Stimulated activated CD4-positive, alpha-beta T cell treated with anti-CD3 and anti-CD28 coated beads, Interleukin-1b, Interleukin-23, amount 100 ng/mL, for 48 hours (primary cell): Measurements from ENCODE around the gene TMEM98.
"Not testable (repeated sequence)": the region's sequence is repeated elsewhere in the genome, so short reads cannot be mapped to it uniquely, and the experiment has no call there.

ENCODE experiments used
- DNase-seq: peaks from one replicate; pipeline ENCODE4 v3.0.0-alpha.2; 2020

TMEM98 gene

DNA sequence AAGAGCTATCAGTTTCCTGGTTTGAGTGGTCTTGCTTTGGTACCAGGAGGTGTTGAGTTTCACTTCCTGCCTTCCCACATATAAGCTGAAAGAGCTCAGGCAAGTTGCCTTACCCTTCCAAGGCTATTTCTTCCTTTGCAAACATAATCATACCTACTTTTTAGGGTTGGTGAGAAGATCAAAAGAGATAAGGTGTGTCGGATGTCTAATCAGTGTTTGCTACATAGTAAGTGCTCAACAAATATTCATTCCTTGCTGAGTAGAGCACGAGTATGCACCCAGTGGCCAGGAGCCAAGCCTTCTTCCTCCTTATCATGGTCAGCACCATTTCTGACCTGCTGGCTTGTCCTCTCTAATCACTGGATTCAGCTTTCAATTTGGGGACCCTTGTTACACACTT, 12.7 kb upstream of the TMEM98 start:
- no peak for DNase-seq

DNA sequence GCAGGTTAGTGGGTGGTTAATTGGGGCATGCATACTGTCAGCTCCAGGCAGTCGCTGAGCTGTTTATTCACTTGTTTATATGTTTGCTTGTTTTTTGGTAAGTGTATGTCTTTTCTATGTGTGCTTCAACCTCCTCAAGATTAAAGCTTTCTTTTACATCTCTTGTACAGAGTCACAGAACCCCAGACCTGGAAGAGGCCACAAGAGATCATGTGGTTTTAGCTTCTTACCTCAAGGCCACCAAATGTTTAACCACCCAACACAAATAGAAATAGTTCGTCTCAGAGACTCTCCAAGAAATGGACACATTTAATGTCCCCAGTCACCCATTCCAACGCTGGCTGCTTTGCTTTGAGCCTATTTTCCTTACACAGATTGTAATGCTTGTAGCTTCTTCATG, 11.8 kb upstream of the TMEM98 start:
- no peak for DNase-seq

- no peak for DNase-seq
These were observed 10.9 kb upstream of the TMEM98 start for GRCh38 chr17:32917081-32917480.

- DNase-seq: no peak
These were observed 10.1 kb upstream of the TMEM98 start for GRCh38 chr17:32917842-32918241.

GRCh38 chr17:32919876-32920275, 8.1 kb upstream of the TMEM98 start:
- DNase-seq: not testable (repeated sequence)

- no peak for DNase-seq
These were observed 7.7 kb upstream of the TMEM98 start for GRCh38 chr17:32920293-32920692.

DNA sequence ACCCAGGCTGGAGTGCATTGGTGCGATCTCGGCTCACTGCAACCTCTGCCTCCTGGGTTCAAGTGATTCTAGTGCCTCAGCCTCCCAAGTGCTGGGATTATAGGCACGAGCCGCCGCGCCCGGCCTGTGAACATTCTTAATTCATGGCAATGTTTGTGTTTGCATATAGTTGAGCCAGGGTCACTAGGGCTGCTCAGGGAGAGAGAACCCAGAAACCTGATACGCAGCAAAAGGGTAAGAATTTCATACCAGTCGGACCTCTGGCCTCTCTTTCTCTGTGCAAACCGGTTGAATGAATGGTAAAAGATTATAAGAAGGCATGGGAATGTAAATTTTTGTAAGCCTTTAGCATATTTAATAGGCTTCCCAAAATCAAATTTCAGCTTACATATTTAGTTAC, 6.9 kb upstream of the TMEM98 start:
- no peak for DNase-seq

- DNase-seq: not testable (repeated sequence)
These were observed 4.0 kb upstream of the TMEM98 start for GRCh38 chr17:32923905-32924304.

DNA sequence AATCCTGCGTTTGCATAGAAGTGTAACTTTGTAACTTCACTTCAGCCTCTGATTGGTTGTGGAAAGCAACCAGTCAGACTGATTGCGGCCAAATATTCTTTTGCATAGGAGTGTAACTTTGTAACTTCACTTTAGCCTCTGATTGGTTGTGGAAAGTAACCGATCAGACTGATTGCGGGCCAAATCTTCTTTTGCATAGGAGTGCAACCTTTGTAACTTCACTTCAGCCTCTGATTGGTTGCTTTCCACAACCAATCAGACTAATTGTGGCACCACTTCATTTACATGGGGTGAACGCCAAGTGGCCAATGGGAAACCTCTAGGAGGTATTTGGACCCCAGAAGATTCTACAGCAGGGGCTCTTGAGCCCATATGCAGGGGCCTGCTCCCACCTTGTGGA, 1.8 kb upstream of the TMEM98 start:
- DNase-seq: no peak

DNA sequence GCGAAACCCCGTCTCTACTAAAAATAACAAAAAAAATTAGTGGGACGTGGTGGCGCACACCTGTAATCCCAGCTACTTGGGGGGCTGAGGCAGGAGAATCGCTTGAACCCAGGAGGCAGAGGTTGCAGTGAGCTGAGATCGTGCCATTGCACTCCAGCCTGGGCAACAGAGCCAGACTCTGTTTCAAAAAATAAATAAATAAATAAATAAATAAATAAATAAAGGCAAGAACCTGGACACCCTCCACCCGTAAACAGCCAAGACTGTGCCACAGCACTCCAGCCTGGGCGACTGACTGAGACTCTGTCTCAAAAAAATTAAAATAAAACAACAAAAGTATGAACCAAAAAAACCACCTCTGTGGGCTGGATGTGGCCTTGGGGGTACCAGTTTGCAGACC, 1.2 kb upstream of the TMEM98 start:
- DNase-seq: not testable (repeated sequence)

- no peak for DNase-seq
These were observed 691 bp upstream of the TMEM98 start for GRCh38 chr17:32927201-32927723.

DNA sequence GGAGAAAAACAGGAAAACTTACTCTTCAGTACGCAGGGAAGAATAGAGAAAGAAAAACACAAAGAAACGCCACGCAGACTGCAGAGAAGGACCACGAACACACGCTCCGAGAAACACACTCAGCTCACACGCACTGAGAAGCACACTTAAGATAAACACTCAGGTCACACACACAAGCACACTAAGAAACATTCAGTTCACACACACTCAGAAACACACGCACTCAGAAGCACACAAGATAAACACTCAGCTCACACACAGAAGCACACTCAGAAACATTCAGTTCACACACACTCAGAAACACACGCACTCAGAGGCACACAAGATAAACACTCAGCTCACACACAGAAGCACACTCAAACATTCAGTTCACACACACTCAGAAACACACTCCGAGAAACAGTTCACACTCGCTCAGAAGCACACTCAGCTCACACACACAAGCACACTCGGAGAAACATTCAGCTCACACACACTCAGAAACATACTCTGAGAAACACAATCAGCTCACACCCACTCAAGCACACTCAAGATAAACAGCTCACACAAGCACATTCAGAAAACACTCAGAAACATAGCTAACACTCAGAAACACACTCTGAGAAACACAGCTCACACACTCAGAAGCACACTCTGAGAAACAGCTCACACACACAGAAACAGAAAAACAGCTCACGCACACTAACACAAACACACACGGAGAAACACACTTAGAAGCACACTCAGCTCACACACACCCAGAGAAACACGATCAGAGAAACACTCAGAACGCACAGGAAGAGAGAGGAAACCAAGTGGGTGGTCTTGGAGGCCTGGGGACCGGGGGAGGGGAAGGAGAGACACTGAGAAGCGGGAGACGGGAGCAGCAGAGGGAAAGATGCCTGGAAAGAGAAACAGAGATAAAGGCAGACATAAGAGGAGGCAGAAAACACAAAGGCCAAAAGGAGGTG, 908 bp downstream of the TMEM98 start:
- DNase-seq: no peak

GRCh38 chr17:32929588-32929987, 1.6 kb downstream of the TMEM98 start:
- no peak for DNase-seq

GRCh38 chr17:32930512-32930911, 2.6 kb downstream of the TMEM98 start:
- DNase-seq: no peak

- no peak for DNase-seq
These were observed 3.7 kb downstream of the TMEM98 start for GRCh38 chr17:32931686-32932085.

GRCh38 chr17:32933881-32934280, 5.9 kb downstream of the TMEM98 start:
- DNase-seq: no peak

- DNase-seq: no peak
These were observed 7.8 kb downstream of the TMEM98 start for GRCh38 chr17:32935726-32936125.

DNA sequence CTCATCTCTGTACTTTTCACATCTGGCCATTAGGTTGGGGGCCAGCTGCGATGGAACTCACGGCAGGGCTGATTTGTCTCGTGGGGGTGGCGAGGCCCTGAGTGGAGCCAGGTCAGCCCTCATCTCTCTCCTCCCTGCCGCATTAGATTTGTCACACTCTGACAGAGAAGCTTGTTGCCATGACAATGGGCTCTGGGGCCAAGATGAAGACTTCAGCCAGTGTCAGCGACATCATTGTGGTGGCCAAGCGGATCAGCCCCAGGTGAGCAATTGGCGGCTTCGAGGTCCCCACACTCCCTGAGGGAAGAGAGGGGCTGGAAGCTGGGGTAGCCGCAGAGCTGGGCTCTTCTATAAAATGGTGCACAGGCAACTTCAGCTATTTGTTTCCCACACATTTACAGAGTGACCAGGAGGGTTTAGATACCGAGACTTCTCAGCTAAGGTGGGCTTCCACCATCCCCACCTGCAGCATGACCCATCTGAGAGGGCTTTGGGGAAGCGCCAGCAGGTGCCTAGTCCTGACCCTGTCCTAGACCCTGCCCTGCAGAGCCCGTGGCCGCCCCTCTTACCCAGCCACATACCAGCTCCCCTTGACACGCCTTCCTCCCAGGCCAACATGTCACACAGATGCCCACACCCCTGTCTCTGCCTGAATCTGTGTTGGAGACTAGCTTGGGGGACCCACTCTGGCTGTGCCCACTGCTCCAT, 8.4 kb downstream of the TMEM98 start:
- no peak for DNase-seq

- peak; percentile 58 for DNase-seq
These were observed 9.0 kb downstream of the TMEM98 start for GRCh38 chr17:32936894-32937500.

DNA sequence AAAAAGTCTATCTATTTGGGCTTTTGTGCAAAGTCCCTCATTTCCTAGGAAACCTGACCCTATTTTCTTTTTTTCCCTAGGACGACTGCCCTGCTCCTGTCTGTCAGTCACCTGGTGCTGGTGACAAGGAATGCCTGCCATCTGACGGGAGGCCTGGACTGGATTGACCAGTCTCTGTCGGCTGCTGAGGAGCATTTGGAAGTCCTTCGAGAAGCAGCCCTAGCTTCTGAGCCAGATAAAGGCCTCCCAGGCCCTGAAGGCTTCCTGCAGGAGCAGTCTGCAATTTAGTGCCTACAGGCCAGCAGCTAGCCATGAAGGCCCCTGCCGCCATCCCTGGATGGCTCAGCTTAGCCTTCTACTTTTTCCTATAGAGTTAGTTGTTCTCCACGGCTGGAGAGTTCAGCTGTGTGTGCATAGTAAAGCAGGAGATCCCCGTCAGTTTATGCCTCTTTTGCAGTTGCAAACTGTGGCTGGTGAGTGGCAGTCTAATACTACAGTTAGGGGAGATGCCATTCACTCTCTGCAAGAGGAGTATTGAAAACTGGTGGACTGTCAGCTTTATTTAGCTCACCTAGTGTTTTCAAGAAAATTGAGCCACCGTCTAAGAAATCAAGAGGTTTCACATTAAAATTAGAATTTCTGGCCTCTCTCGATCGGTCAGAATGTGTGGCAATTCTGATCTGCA, 12.9 kb downstream of the TMEM98 start:
- DNase-seq: no peak

- no peak for DNase-seq
These were observed 13.6 kb downstream of the TMEM98 start for GRCh38 chr17:32941419-32942032.

DNA sequence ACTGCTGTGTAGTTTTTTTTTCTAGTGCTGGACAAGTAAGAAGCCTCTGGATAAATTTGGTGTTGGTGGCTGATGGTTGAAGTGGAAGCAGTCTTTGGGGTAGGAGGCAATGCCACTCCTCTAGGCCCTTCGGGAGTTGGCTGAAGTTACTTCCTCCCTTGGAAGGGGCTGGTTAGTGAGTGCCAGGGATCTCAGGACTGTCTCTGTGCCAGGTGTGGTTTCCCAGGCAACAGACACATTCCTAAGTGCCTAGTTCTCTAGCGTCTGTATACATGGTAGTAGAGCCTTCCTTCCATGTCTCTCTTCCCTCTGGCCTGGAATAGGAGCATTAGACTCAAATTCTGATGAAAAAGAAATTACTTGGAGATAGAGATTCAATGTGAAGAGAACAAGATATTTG, 15.3 kb downstream of the TMEM98 start:
- no peak for DNase-seq
